Nephron progenitor cell (in vitro differentiated cells): ENCODE results near the gene LRRC4C.

Experiments
- DNase-seq: peaks from one replicate; pipeline ENCODE4 v3.0.0; 2021
- H3K27ac Mint-ChIP-seq: 2 replicates; pipeline ENCODE4 v1.8.0; 2021; ENCODE audit warnings: mild to moderate bottlenecking, moderate library complexity, mixed read lengths
- H3K27me3 Mint-ChIP-seq: 2 replicates; pipeline ENCODE4 v1.8.0; 2021; ENCODE audit warnings: mild to moderate bottlenecking, low read depth, mixed read lengths; ENCODE audit not compliant: poor library complexity
- H3K36me3 Mint-ChIP-seq: 2 replicates; pipeline ENCODE4 v1.8.0; 2021; ENCODE audit warnings: low read depth, mixed read lengths
- H3K4me1 Mint-ChIP-seq: 2 replicates; pipeline ENCODE4 v1.8.0; 2021; ENCODE audit warnings: mixed read lengths
- H3K4me3 Mint-ChIP-seq: 2 replicates; pipeline ENCODE4 v1.8.0; 2021; ENCODE audit warnings: mild to moderate bottlenecking, moderate library complexity, mixed read lengths
- H3K9me3 Mint-ChIP-seq: 2 replicates; pipeline ENCODE4 v1.8.0; 2021; ENCODE audit warnings: mild to moderate bottlenecking, moderate library complexity, mixed read lengths
- CTCF ChIP-seq: fragments of 200-600 bp; sonication (generic); IDR thresholded peaks from 2 replicates; pipeline ENCODE4 v1.5.0; 2021; ENCODE audit warnings: antibody characterized with exemption

The LRRC4C gene

GRCh38 chr11:40285558-40285957 lies 1173.9 kb downstream of the LRRC4C start:
- no peaks in the 10 kb centered on the region for H3K27me3 Mint-ChIP-seq
- H3K27ac Mint-ChIP-seq, result no peak overlapping the region
- TF ChIP-seq CTCF, result no peak
- no peak overlapping the region for H3K4me3 Mint-ChIP-seq
- H3K4me1 Mint-ChIP-seq, result peaks cover 35% of the 10 kb centered on the region
- DNase-seq, result no peak
- H3K36me3 Mint-ChIP-seq, result no peaks in the 10 kb centered on the region
- peaks cover 4% of the 10 kb centered on the region for H3K9me3 Mint-ChIP-seq

GRCh38 chr11:40281052-40281580 lies 1178.3 kb downstream of the LRRC4C start:
- H3K4me3 Mint-ChIP-seq, result no peak overlapping the region
- DNase-seq, result no peak
- H3K27me3 Mint-ChIP-seq, result no peaks in the 10 kb centered on the region
- H3K4me1 Mint-ChIP-seq, result peaks cover 11% of the 10 kb centered on the region
- no peaks in the 10 kb centered on the region for H3K36me3 Mint-ChIP-seq
- no peak for TF ChIP-seq CTCF
- peak overlapping the region; percentile 58 for H3K27ac Mint-ChIP-seq
- peaks cover 4% of the 10 kb centered on the region for H3K9me3 Mint-ChIP-seq

GRCh38 chr11:40280159-40281051 lies 1179.0 kb downstream of the LRRC4C start:
- H3K9me3 Mint-ChIP-seq, result peaks cover 4% of the 10 kb centered on the region
- peaks cover 11% of the 10 kb centered on the region for H3K4me1 Mint-ChIP-seq
- H3K4me3 Mint-ChIP-seq, result no peak overlapping the region
- no peak for DNase-seq
- peak overlapping the region; percentile 58 for H3K27ac Mint-ChIP-seq
- no peaks in the 10 kb centered on the region for H3K36me3 Mint-ChIP-seq
- no peak for TF ChIP-seq CTCF
- H3K27me3 Mint-ChIP-seq, result no peaks in the 10 kb centered on the region

- H3K27me3 Mint-ChIP-seq, result no peaks in the 10 kb centered on the region
- H3K36me3 Mint-ChIP-seq, result no peaks in the 10 kb centered on the region
- peaks cover 11% of the 10 kb centered on the region for H3K4me1 Mint-ChIP-seq
- no peak for DNase-seq
- no peak overlapping the region for H3K4me3 Mint-ChIP-seq
- no peak for TF ChIP-seq CTCF
- no peaks in the 10 kb centered on the region for H3K9me3 Mint-ChIP-seq
- H3K27ac Mint-ChIP-seq, result no peak overlapping the region
These were observed 1182.5 kb downstream of the LRRC4C start for GRCh38 chr11:40276960-40277359.

- no peaks in the 10 kb centered on the region for H3K4me1 Mint-ChIP-seq
- H3K27me3 Mint-ChIP-seq, result no peaks in the 10 kb centered on the region
- H3K36me3 Mint-ChIP-seq, result no peaks in the 10 kb centered on the region
- no peak overlapping the region for H3K4me3 Mint-ChIP-seq
- H3K9me3 Mint-ChIP-seq, result no peaks in the 10 kb centered on the region
- no peak overlapping the region for H3K27ac Mint-ChIP-seq
- no peak for TF ChIP-seq CTCF
- no peak for DNase-seq
These were observed 1185.4 kb downstream of the LRRC4C start for GRCh38 chr11:40274017-40274416.
